ENCODE data around the gene MMD2.

MMD2 gene

DNA sequence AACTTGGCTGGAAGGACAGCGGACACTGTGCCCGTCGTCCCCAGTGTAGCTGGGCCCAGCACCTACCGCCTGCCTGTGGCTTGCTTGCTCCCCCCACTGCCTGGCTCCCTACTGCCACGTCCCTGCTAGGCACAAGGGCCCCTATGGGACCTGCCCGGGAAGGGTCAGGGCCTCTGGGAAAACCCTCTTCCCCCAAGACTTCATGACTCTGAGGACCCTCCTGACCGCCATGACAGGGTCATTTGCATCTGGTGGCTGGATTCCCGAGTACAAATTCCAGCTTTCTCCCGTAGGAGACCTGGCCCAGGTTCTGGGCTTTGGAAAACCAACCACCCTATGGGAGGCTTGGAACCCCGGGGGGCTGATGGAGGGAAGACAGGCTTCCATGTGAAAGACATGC is 1.4 kb upstream of the MMD2 start:
- peak in 4 of 10 donors; percentile 51 to 83 (median 56) for DNase-seq
- intact Hi-C loops (cut with DNase I): loop anchor here (5.0 kb wide), 1 partner anchor 163 kb away; no protein-coding TSS in a partner anchor

DNA sequence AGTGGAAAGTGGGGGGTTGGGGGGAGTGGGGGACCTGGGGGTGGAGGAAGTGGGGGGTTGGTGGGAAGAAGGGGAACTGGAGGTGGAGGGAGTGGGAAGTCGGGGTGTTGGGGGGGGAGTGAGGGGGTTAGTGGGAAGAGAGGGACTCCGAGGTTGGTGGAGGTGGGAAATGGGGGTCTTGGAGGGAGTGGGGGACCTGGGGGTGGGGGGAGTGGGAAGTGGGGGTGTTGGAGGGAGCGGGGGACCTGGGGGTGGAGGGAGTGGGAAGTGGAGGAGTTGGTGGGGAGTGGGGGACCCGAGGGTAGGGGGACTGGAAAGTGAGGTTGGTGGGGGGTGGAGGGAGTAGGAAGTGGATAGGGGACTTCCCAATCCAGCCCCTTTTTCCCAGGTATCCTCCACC is 906 bp upstream of the MMD2 start:
- intact Hi-C loops (cut with DNase I): loop anchor here (5.0 kb wide), 1 partner anchor 163 kb away; no protein-coding TSS in a partner anchor
- DNase-seq: no peak

DNA sequence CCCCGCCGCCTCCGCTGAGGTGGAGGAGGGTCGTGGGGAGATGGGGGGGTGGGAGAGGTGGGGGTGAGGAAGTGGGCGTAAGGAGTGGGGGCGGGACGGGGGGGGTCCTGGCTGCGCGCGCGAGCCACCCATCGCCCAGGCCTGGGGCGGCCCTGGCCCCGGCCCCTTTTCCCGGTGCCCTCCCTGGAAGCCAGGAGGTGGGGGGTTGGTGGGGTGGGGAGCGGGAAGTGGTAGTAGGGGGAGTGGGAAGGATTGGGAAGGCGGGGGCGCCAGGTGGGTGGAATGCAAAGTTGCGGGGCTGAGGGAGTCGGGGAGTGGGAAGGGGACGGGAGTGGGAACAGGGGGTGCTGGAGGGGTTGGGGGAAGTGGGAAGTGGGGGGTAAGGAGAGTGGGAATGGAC is 319 bp upstream of the MMD2 start:
- intact Hi-C loops (cut with DNase I): no loop called here
- DNase-seq: peak in 1 of 10 donors; percentile 41

- intact Hi-C loops (cut with DNase I): no loop called here
- peak in 2 of 10 donors; percentile 50 to 54 for DNase-seq
Observed at GRCh38 chr7:4957847-4958476, 1.0 kb downstream of the MMD2 start.

DNA sequence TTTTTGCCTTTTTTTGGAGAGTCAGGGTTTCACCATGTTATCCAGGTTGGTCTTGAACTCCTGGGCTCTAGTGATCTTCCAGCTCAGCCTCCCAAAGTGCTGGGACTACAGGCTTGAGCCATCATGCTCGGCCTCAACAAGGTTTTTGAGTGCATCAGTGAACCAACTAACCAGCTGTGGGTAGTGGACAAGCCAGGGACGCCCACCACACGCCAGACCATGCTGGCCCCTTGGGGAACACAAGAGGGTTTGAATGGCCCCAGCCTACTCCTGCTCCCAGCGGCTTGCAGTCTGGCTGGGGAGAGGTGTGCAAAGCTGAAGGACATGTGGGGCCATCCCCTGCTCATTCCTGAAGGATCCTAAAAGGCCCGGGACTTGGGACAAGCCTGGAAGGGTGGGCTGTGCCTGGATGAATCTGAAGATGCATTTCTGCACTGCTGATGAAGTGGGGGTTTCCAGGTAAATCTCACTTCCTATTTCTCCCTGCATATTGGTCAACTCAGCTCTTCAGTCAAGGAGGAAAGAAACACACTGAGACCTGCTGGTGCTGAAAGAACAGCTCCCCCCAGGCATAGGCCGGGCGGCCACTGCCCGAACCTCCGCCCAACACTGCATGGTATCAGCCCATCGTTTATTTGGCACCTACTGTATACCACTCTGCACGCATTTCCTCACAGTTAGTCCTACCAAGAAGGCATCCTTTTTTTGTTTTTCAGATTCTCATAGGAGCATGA is 6.9 kb downstream of the MMD2 start:
- intact Hi-C loops (cut with DNase I): no loop called here
- peak in 1 of 10 donors; percentile 22 for DNase-seq

- peak in 1 of 10 donors; percentile 22 for DNase-seq
- intact Hi-C loops (cut with DNase I): no loop called here
Observed at GRCh38 chr7:4951304-4951703, 7.7 kb downstream of the MMD2 start.

GRCh38 chr7:4948402-4948801 is 10.6 kb downstream of the MMD2 start:
- intact Hi-C loops (cut with DNase I): no loop called here
- no peak for DNase-seq

- intact Hi-C loops (cut with DNase I): no loop called here
Observed at GRCh38 chr7:4945949-4946348, 13.0 kb downstream of the MMD2 start.

GRCh38 chr7:4944939-4945338 is 14.0 kb downstream of the MMD2 start:
- DNase-seq: no peak
- intact Hi-C loops (cut with DNase I): no loop called here

More at GRCh38 chr7:4945949-4946348, 13.0 kb downstream of the MMD2 start:
- no peak for DNase-seq

DNA sequence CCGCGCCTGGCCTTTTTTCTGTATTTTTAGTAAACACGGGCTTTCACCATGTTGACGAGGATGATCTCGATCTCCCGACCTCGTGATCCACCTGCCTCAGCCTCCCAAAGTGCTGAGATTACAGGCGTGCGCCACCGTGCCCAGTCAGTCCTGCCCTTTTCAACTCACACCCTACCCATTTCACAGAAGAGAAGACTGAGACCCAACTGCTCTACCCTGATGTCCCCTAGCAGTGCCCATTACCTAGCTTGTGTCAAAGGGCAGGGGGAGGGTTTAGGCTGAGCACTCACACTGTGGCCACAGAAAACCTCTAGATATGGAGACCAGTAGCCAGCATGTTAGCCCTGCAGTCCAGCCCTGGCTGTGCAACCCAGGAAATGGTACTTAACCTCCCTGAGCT is 15.7 kb downstream of the MMD2 start:
- no peak for DNase-seq
- intact Hi-C loops (cut with DNase I): no loop called here

GRCh38 chr7:4939971-4940728 is 18.8 kb downstream of the MMD2 start:
- peak; percentile 54 to 94 (median 76) for DNase-seq
- intact Hi-C loops (cut with DNase I): no loop called here

DNA sequence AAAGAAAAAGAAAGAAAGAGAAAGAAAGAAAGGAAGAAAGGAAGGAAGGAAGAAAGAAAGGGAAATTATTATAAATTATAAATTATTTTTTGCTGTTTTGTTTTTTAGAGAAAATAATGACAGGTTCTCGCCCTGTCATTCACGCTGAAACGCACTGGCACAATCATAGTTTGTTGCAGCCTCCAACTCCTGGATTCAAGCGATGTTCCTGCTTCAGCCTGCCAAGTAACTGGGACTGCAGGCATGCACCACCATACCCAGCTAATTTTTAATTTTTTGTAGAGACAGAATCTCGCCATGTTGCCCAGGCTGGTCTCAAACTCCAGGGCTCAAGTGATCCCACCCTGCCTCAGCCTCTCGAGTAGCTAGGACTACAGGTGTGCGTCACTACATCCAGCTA is 21.6 kb downstream of the MMD2 start:
- no peak for DNase-seq
- intact Hi-C loops (cut with DNase I): no loop called here

GRCh38 chr7:4934419-4935025 is 24.5 kb downstream of the MMD2 start:
- DNase-seq: no peak
- intact Hi-C loops (cut with DNase I): no loop called here

DNA sequence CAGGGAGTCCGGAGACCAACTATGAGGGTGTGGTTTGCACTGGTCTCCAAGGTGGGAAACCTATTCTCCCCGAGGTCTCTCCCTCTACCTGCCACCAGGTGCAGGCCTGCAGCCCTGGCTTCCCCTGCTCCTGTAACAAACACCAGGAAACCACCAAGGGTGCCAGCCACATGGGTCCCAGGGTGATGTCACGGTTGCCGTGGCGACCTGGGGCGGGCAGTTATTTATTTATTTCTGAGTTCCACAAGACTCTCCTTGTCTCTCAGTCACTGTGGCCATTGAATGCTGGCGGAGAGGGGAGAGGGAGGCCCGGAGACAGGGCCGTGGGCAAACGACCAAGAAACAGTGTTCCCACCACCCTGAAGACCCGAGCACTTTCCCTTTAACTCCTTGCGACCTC is 27.0 kb downstream of the MMD2 start:
- DNase-seq: peak; percentile 73 to 96 (median 83)

GRCh38 chr7:4929005-4929404 is 30.0 kb downstream of the MMD2 start:
- DNase-seq: no peak
- intact Hi-C loops (cut with DNase I): no loop called here

More for the DNA sequence above, 27.0 kb downstream of the MMD2 start:
- intact Hi-C loops (cut with DNase I): no loop called here

DNA sequence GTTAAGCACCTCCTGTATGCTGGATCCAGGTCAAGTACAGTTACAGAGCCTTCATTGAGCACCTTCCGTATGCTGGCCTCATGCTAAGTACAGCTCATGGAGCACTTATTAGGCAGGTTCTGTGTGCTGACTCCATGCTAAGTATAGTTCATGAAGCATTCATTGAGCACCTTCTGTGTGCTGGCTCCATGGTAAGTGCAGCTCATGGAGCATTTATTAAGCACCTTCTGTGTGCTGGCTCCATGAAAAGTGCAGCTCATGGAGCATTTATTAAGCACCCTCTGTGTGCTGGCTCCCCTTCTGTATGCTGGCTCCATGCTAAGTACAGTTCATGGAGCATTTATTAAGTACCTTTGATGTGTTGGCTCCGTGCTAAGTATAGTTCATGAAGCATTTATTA is 30.5 kb downstream of the MMD2 start:
- no peak for DNase-seq
- intact Hi-C loops (cut with DNase I): no loop called here

GRCh38 chr7:4919969-4920766 is 38.8 kb downstream of the MMD2 start:
- intact Hi-C loops (cut with DNase I): no loop called here
- no peak for DNase-seq

DNA sequence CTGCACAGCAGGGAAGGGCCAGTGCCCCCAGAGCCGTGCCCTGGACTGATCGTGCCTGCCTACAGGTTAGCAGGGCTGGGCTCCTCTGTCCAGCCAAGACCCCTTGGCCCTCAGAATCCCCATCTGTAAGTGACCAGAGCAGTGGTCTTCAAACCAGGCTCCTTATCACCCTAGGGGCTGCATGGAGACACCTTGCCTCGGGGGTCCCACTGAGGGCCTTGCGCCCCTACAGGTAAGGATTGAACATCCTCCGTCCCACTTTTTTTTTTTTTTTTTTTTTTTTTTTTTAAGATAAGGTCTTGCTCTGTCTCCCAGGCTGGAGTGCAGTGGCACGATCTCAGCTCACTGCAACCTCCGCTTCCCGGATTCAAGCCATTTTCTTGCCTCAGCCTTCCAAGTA is 42.9 kb downstream of the MMD2 start:
- intact Hi-C loops (cut with DNase I): no loop called here
- no peak for DNase-seq

GRCh38 chr7:4911111-4911828 is 47.7 kb downstream of the MMD2 start:
- intact Hi-C loops (cut with DNase I): no loop called here
- DNase-seq: peak in 1 of 10 donors; percentile 60

Measured in posterior cingulate gyrus (tissue), 11 donors.